ENCODE results near the gene MED16.

MED16 gene

DNA sequence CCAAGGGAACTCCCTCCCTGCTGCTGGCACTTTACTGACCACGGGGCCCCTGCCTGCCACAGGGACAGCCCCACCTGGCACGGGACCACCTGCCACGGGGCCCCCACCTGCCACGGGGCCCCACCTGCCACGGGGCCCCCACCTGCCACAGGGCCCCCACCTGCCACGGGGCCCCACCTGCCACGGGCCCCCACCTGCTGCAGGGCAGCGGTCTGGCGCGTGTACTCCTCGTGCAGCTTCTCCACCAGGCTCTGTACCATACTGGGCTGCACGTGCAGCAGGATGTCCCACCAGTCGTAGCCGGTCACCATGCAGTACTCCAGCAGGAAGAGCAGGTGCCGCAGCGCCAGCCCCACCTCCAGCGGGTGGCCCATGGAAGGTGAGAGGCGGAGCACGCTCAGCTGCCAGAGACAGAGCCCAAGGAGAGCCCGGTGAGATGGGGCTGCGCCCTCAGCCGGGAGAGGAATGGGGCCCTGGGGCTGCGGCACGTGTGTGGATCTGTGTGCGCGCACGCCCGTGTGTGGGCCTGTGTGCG is 16.1 kb downstream of the MED16 start:
- no peaks in the 10 kb centered on the region for H3K4me1 ChIP-seq (ENCODE audit: insufficient read depth, low read length)
- no peak overlapping the region for H3K4me2 ChIP-seq (ENCODE audit: insufficient read depth, low read length)
- peaks cover 5% of the 10 kb centered on the region; the same call in 1 of the 2 replicates for H4K20me1 ChIP-seq (ENCODE audit: insufficient read depth, low read length)
- no peak overlapping the region for H3K4me3 ChIP-seq (ENCODE audit: low read depth in 1 of 2, low read length in 2 of 2)
- no peaks in the 10 kb centered on the region for H3K79me2 ChIP-seq (ENCODE audit: insufficient read depth, low read length)
- H2AFZ ChIP-seq (ENCODE audit: low read depth, low read length) = no peak overlapping the region
- ATAC-seq (ENCODE audit: insufficient read depth, low read depth) (no peak), DNase-seq (no peak)
- peaks cover 57% of the 10 kb centered on the region for H3K36me3 ChIP-seq (ENCODE audit: insufficient read depth, low read length)
- no peaks in the 10 kb centered on the region for H3K9me3 ChIP-seq (ENCODE audit: insufficient read depth, low read length, severe bottlenecking)
- no peak for TF ChIP-seq EZH2 (IDR thresholded peaks at IDR 0.05; ENCODE audit: borderline replicate concordance, low read depth, low read length, severe bottlenecking)
- TF ChIP-seq, protein P1, sequence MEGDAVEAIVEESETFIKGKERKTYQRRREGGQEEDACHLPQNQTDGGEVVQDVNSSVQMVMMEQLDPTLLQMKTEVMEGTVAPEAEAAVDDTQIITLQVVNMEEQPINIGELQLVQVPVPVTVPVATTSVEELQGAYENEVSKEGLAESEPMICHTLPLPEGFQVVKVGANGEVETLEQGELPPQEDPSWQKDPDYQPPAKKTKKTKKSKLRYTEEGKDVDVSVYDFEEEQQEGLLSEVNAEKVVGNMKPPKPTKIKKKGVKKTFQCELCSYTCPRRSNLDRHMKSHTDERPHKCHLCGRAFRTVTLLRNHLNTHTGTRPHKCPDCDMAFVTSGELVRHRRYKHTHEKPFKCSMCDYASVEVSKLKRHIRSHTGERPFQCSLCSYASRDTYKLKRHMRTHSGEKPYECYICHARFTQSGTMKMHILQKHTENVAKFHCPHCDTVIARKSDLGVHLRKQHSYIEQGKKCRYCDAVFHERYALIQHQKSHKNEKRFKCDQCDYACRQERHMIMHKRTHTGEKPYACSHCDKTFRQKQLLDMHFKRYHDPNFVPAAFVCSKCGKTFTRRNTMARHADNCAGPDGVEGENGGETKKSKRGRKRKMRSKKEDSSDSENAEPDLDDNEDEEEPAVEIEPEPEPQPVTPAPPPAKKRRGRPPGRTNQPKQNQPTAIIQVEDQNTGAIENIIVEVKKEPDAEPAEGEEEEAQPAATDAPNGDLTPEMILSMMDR (IDR thresholded peaks at IDR 0.05; ENCODE audit: borderline replicate concordance, extremely low read depth, low read length, poor library complexity, severe bottlenecking) = no peak
- no peaks in the 10 kb centered on the region for H3K27me3 ChIP-seq (ENCODE audit: insufficient read depth, low read length, poor library complexity)
- H3K27ac ChIP-seq (ENCODE audit: low read length) = no peak overlapping the region
- no peak overlapping the region for H3K9ac ChIP-seq (ENCODE audit: low read depth, low read length)

DNA sequence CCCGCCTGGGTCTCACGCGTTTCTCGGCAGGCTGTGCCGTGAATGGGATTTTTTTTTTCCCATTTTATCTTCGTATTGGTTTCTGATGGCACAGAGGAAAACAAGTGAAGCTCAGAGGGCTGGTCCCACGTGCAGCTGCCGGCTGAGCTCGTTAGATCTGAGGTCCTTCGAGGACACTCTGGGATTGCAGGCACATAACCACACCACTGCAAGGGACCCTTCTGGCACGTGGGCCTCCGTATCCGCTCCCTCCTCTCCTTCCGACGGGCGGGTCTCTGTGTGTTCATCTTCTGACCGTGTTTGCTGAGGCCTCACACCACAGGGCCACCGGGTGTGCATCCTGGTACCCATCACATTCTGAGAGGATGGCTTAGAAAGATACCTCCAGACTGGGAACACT is 16.9 kb downstream of the MED16 start:
- H3K4me3 ChIP-seq (ENCODE audit: low read depth in 1 of 2, low read length in 2 of 2) = no peak overlapping the region
- no peaks in the 10 kb centered on the region for H3K79me2 ChIP-seq (ENCODE audit: insufficient read depth, low read length)
- no peaks in the 10 kb centered on the region for H3K9me3 ChIP-seq (ENCODE audit: insufficient read depth, low read length, severe bottlenecking)
- no peak overlapping the region for H3K27ac ChIP-seq (ENCODE audit: low read length)
- H4K20me1 ChIP-seq (ENCODE audit: insufficient read depth, low read length) = peaks cover 5% of the 10 kb centered on the region; the same call in 1 of the 2 replicates
- no peak overlapping the region for H3K9ac ChIP-seq (ENCODE audit: low read depth, low read length)
- H3K36me3 ChIP-seq (ENCODE audit: insufficient read depth, low read length) = peaks cover 54% of the 10 kb centered on the region
- H3K4me1 ChIP-seq (ENCODE audit: insufficient read depth, low read length) = no peaks in the 10 kb centered on the region
- DNase-seq (no peak), ATAC-seq (ENCODE audit: insufficient read depth, low read depth) (no peak)
- no peaks in the 10 kb centered on the region for H3K27me3 ChIP-seq (ENCODE audit: insufficient read depth, low read length, poor library complexity)
- TF ChIP-seq, protein P1 (IDR thresholded peaks at IDR 0.05; ENCODE audit: borderline replicate concordance, extremely low read depth, low read length, poor library complexity, severe bottlenecking) = no peak
- TF ChIP-seq EZH2 (IDR thresholded peaks at IDR 0.05; ENCODE audit: borderline replicate concordance, low read depth, low read length, severe bottlenecking) = no peak
- no peak overlapping the region for H2AFZ ChIP-seq (ENCODE audit: low read depth, low read length)
- no peak overlapping the region for H3K4me2 ChIP-seq (ENCODE audit: insufficient read depth, low read length)

DNA sequence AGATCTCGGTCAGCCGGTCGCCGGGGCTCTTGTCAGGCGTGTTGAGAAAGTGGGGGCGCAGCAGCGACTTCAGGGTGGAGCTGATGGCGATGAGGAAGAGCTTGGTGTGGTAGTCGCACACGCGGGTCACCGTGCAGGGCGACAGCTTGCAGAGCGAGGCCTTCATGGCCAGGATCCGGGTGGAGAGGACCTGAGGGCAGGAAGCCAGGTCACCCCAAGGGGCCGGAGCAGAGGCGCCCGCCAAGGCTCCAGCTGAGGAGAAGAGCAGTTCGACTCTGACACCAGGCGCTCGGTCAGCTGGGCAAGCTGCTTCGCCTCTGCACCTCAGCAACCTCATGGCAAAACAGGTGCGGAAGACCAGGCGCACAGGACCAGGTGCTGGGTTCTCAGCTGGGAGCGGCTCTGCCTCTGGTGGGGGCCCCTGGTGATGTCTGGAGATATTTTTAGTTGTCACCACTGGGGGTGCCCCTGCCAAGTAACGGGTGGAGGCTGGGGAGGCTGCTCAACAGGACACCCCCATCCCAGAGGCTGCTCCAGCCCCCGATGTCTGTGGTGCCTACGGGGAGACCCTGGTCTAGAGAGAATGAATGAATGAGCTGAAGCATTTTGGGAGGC is 17.6 kb downstream of the MED16 start:
- Histone ChIP-seq H3K4me3 (ENCODE audit: low read depth in 1 of 2, low read length in 2 of 2) (no peak overlapping the region), H3K36me3 (ENCODE audit: insufficient read depth, low read length) (peaks cover 59% of the 10 kb centered on the region), H2AFZ (ENCODE audit: low read depth, low read length) (no peak overlapping the region), H3K4me2 (ENCODE audit: insufficient read depth, low read length) (no peak overlapping the region), H3K4me1 (ENCODE audit: insufficient read depth, low read length) (no peaks in the 10 kb centered on the region), H3K27me3 (ENCODE audit: insufficient read depth, low read length, poor library complexity) (no peaks in the 10 kb centered on the region), H3K27ac (ENCODE audit: low read length) (no peak overlapping the region), H3K79me2 (ENCODE audit: insufficient read depth, low read length) (no peaks in the 10 kb centered on the region), H4K20me1 (ENCODE audit: insufficient read depth, low read length) (peaks cover 5% of the 10 kb centered on the region; the same call in 1 of the 2 replicates), H3K9ac (ENCODE audit: low read depth, low read length) (no peak overlapping the region), H3K9me3 (ENCODE audit: insufficient read depth, low read length, severe bottlenecking) (no peaks in the 10 kb centered on the region)
- DNase-seq (no peak), ATAC-seq (ENCODE audit: insufficient read depth, low read depth) (no peak)
- TF ChIP-seq, protein P1 (IDR thresholded peaks at IDR 0.05; ENCODE audit: borderline replicate concordance, extremely low read depth, low read length, poor library complexity, severe bottlenecking) = no peak
- TF ChIP-seq EZH2 (IDR thresholded peaks at IDR 0.05; ENCODE audit: borderline replicate concordance, low read depth, low read length, severe bottlenecking) = no peak
